Measurements from ENCODE around the gene HBG1. TPM values are rescaled to one million over a fixed set of nuclear protein-coding genes. Genes with fewer than 3 reads are reported as not detected.

Gene HBG1
- total and polyA plus RNA-seq, 2 donors (not counting 3 experiments of a cell fraction or from before 2014, with no cell fraction given) = 0.72 TPM; not detected in 1

GRCh38 chr11:5288906-5289550 is 39.4 kb upstream of the HBG1 start:
- no peaks in the 10 kb centered on the region for H3K9me3 ChIP-seq (replicated peaks; ENCODE audit: control insufficient read depth, insufficient read depth, low read length)
- POLR2A ChIA-PET = no interaction called here
- H4K20me1 ChIP-seq (replicated peaks; ENCODE audit: control insufficient read depth, extremely low read depth, insufficient read depth, low read length) = no peaks in the 10 kb centered on the region
- no peak overlapping the region for H3K4me2 ChIP-seq (ENCODE audit: insufficient read depth, low read length)
- H3K4me1 ChIP-seq (ENCODE audit: control insufficient read depth, extremely low read depth, insufficient read depth, low read length) = no peaks in the 10 kb centered on the region
- no peak for DNase-seq (ENCODE audit: low read depth, low spot score)
- no peak overlapping the region for H3K27ac ChIP-seq (ENCODE audit: insufficient read depth, low read depth, low read length)
- CTCF ChIA-PET = interaction anchor here (1.0 to 1.7 kb wide), 3 partner anchors 9 to 164 kb away, joined by 4 read pairs; no protein-coding TSS in a partner anchor
- dilution Hi-C loops (cut with MboI; ENCODE audit: extremely low pct_ligation_motif_present, low sequenced_read_pairs) = no loop called here
- H3K4me3 ChIP-seq (replicated peaks in 1 of 3; ENCODE audit: insufficient read depth in 1 of 3, low read depth in 1 of 3, low read length in 3 of 3) = no peak overlapping the region
- no peak for FAIRE-seq
- H3K9me1 ChIP-seq (replicated peaks; ENCODE audit: control insufficient read depth, extremely low read depth, insufficient read depth, low read length) = no peaks in the 10 kb centered on the region
- intact Hi-C loops (cut with micrococcal nuclease) = no loop called here
- H3K36me3 ChIP-seq (ENCODE audit: control insufficient read depth in 2 of 2, extremely low read depth in 1 of 2, insufficient read depth in 2 of 2, low read length in 2 of 2) = no peaks in the 10 kb centered on the region
- H2AFZ ChIP-seq (ENCODE audit: low read depth, low read length) = no peak overlapping the region
- no TSS peak for BruUV-seq (replicated peaks)
- H3K27me3 ChIP-seq (ENCODE audit: control insufficient read depth in 2 of 2, insufficient read depth in 2 of 2, low read length in 2 of 2) = no peaks in the 10 kb centered on the region
- no peak overlapping the region for H3K9ac ChIP-seq (replicated peaks; ENCODE audit: extremely low read depth, insufficient read depth, low read length)
- H3K79me2 ChIP-seq (ENCODE audit: control insufficient read depth, insufficient read depth, low read length) = no peaks in the 10 kb centered on the region
- TF ChIP-seq FOS (IDR thresholded peaks at IDR 0.05; ENCODE audit: borderline replicate concordance, insufficient read depth, low read length) (no peak), CTCF (IDR thresholded peaks at IDR 0.05; ENCODE audit: extremely low read depth in 1 of 2, insufficient read depth in 1 of 2, low read depth in 1 of 2, low read length in 2 of 2) (no peak), GATA2 (IDR thresholded peaks at IDR 0.05; ENCODE audit: insufficient read depth, insufficient read length, low read depth, low read length) (no peak), JUN (IDR thresholded peaks at IDR 0.05; ENCODE audit: borderline replicate concordance, insufficient read depth, insufficient read length, low read depth) (no peak), EZH2 (IDR thresholded peaks at IDR 0.05; ENCODE audit: borderline replicate concordance, low read depth, low read length, severe bottlenecking) (no peak), MAX (IDR thresholded peaks at IDR 0.05; ENCODE audit: insufficient read depth, insufficient read length) (no peak), MYC (IDR thresholded peaks at IDR 0.05; ENCODE audit: low read depth, low read length) (no peak), POLR2AphosphoS5 (IDR thresholded peaks at IDR 0.05; ENCODE audit: insufficient read depth, low read depth, low read length) (no peak), POLR2A (IDR thresholded peaks at IDR 0.05; ENCODE audit: low read depth, low read length) (no peak)

Data from endothelial cell of umbilical vein (primary cell).